Measurements from ENCODE around the gene TTBK1. TPM values are rescaled to one million over a fixed set of nuclear protein-coding genes. Genes with fewer than 3 reads are reported as not detected.

TTBK1 gene
- total and polyA plus RNA-seq, 2 donors (not counting 1 experiment from before 2014, with no cell fraction given): 0.07 TPM; not detected in 1

- Histone ChIP-seq H3K27ac (ENCODE audit: low read length in 2 of 2) (no peak overlapping the region), H3K9ac (ENCODE audit: low read length) (no peak overlapping the region), H3K36me3 (replicated peaks in 1 of 2; ENCODE audit: control extremely low read depth in 1 of 2, control insufficient read depth in 1 of 2, extremely low read depth in 1 of 2, insufficient read depth in 2 of 2, low read length in 1 of 2) (no peaks in the 10 kb centered on the region), H4K20me1 (ENCODE audit: control insufficient read depth, insufficient read depth, low read length, poor library complexity, severe bottlenecking) (no peaks in the 10 kb centered on the region), H3K9me3 (ENCODE audit: control extremely low read depth in 1 of 3, control insufficient read depth in 2 of 3, insufficient read depth in 1 of 3, low read length in 2 of 3) (peaks cover 0 to 4% (median 0%) of the 10 kb centered on the region in 3 donors), H2AFZ (ENCODE audit: insufficient read depth, low read depth, low read length, poor library complexity, severe bottlenecking) (peak overlapping the region; percentile 94), H3K4me3 (ENCODE audit: control extremely low read depth in 1 of 5, extremely low read depth in 1 of 5, insufficient read depth in 1 of 5, low read depth in 2 of 5, low read length in 4 of 5) (peak overlapping the region in 1 of 5 experiments; percentile 72), H3K27me3 (replicated peaks in 1 of 4; ENCODE audit: control extremely low read depth in 1 of 4, control insufficient read depth in 3 of 4, insufficient read depth in 4 of 4, low read length in 3 of 4) (peaks cover 0 to 60% (median 33%) of the 10 kb centered on the region in 4 experiments), H3K4me2 (replicated peaks; ENCODE audit: low read depth, low read length, poor library complexity, severe bottlenecking) (peak overlapping the region; percentile 90), H3K79me2 (ENCODE audit: control insufficient read depth, insufficient read depth, low read length) (no peaks in the 10 kb centered on the region), H3K4me1 (ENCODE audit: control insufficient read depth in 2 of 2, insufficient read depth in 2 of 2, low read length in 2 of 2) (peaks cover 17 to 19% of the 10 kb centered on the region in 2 donors)
- no CpG with 5 or more reads among the region's 3 CpGs for WGBS (ENCODE audit: insufficient coverage)
- Mint-ChIP-seq H3K27ac (no peak overlapping the region), H3K27me3 (peaks cover 35% of the 10 kb centered on the region), H3K9me3 (ENCODE audit: insufficient read depth) (no peaks in the 10 kb centered on the region), H3K4me1 (peaks cover 22% of the 10 kb centered on the region), H3K4me3 (no peak overlapping the region)
- no peak for TF ChIP-seq CTCF (IDR thresholded peaks at IDR 0.05)
- no peak for TF ChIP-seq EZH2 (IDR thresholded peaks at IDR 0.05; ENCODE audit: borderline replicate concordance, insufficient read depth, low read depth, low read length, poor library complexity, severe bottlenecking)
- CTCF ChIA-PET: interaction anchor here (1.0 to 1.7 kb wide), 4 partner anchors 15 to 89 kb away, joined by 3 to 6 read pairs (median 3); partner anchors contain the start of genes CRIP3 and DNPH1
- POLR2A ChIA-PET: interaction anchor here (0.6 kb wide), 1 partner anchor 10 kb away, joined by 4 read pairs; no protein-coding TSS in a partner anchor
- ATAC-seq (ENCODE audit: low read depth) (no peak), DNase-seq (no peak)
- intact Hi-C loops (cut with micrococcal nuclease): no loop called here
Observed at GRCh38 chr6:43248101-43248500, 4.8 kb downstream of the TTBK1 start.

GRCh38 chr6:43248791-43249190, 5.5 kb downstream of the TTBK1 start:
- H3K4me1 Mint-ChIP-seq: peaks cover 22% of the 10 kb centered on the region
- Histone ChIP-seq H3K79me2 (ENCODE audit: control insufficient read depth, insufficient read depth, low read length) (no peaks in the 10 kb centered on the region), H3K36me3 (replicated peaks in 1 of 2; ENCODE audit: control extremely low read depth in 1 of 2, control insufficient read depth in 1 of 2, extremely low read depth in 1 of 2, insufficient read depth in 2 of 2, low read length in 1 of 2) (no peaks in the 10 kb centered on the region), H3K9me3 (ENCODE audit: control extremely low read depth in 1 of 3, control insufficient read depth in 2 of 3, insufficient read depth in 1 of 3, low read length in 2 of 3) (peaks cover 0 to 2% (median 0%) of the 10 kb centered on the region in 3 donors), H3K27me3 (replicated peaks in 1 of 4; ENCODE audit: control extremely low read depth in 1 of 4, control insufficient read depth in 3 of 4, insufficient read depth in 4 of 4, low read length in 3 of 4) (peaks cover 0 to 61% (median 31%) of the 10 kb centered on the region in 4 experiments), H4K20me1 (ENCODE audit: control insufficient read depth, insufficient read depth, low read length, poor library complexity, severe bottlenecking) (no peaks in the 10 kb centered on the region), H2AFZ (ENCODE audit: insufficient read depth, low read depth, low read length, poor library complexity, severe bottlenecking) (no peak overlapping the region), H3K4me1 (ENCODE audit: control insufficient read depth in 2 of 2, insufficient read depth in 2 of 2, low read length in 2 of 2) (peaks cover 16 to 19% of the 10 kb centered on the region in 2 donors), H3K4me2 (replicated peaks; ENCODE audit: low read depth, low read length, poor library complexity, severe bottlenecking) (no peak overlapping the region), H3K27ac (ENCODE audit: low read length in 2 of 2) (no peak overlapping the region), H3K9ac (ENCODE audit: low read length) (no peak overlapping the region), H3K4me3 (ENCODE audit: control extremely low read depth in 1 of 5, extremely low read depth in 1 of 5, insufficient read depth in 1 of 5, low read depth in 2 of 5, low read length in 4 of 5) (no peak overlapping the region)
- DNase-seq: no peak
- H3K27ac Mint-ChIP-seq: no peak overlapping the region
- H3K9me3 Mint-ChIP-seq (ENCODE audit: insufficient read depth): no peaks in the 10 kb centered on the region
- ChIA-PET CTCF (interaction anchor here (1.0 to 1.5 kb wide), 2 partner anchors 20 to 60 kb away, joined by 3 to 6 read pairs; partner anchors contain the start of genes CRIP3 and DNPH1), POLR2A (no interaction called here)
- no peak for ATAC-seq (ENCODE audit: low read depth)
- H3K27me3 Mint-ChIP-seq: peaks cover 42% of the 10 kb centered on the region
- intact Hi-C loops (cut with micrococcal nuclease): no loop called here
- H3K4me3 Mint-ChIP-seq: no peak overlapping the region
- no peak for TF ChIP-seq EZH2 (IDR thresholded peaks at IDR 0.05; ENCODE audit: borderline replicate concordance, insufficient read depth, low read depth, low read length, poor library complexity, severe bottlenecking)
- no peak for TF ChIP-seq CTCF (IDR thresholded peaks at IDR 0.05)

Data from B cell (primary cell).